Non-pigmented ciliary epithelial cell (primary cell): ENCODE results near the gene NRK.
"Not testable (repeated sequence)": the region's sequence is repeated elsewhere in the genome, so short reads cannot be mapped to it uniquely, and the experiment has no call there.

ENCODE experiments used
- DNase-seq: peaks from one replicate; pipeline ENCODE4 v3.0.0-alpha.2; 2010; ENCODE audit warnings: low read depth

Gene NRK

GRCh38 chrX:105880491-105880890, 58.2 kb downstream of the NRK start:
- no peak for DNase-seq

GRCh38 chrX:105882581-105883275, 60.4 kb downstream of the NRK start:
- DNase-seq = no peak

- DNase-seq = no peak
These were observed 72.4 kb downstream of the NRK start for GRCh38 chrX:105894721-105895120.

DNA sequence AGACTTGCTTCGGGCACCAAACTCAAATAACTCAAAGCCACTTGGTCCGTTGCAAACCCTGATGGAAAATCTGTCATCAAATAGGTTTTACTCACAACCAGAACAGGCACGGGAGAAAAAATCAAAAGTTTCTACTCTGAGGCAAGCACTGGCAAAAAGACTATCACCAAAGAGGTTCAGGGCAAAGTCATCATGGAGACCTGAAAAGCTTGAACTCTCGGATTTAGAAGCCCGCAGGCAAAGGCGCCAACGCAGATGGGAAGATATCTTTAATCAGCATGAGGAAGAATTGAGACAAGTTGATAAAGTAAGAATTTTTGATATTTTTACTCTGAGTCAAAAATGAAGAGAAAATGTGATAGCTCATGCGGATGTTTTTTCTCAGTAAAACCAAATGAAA, 87.2 kb downstream of the NRK start:
- DNase-seq = no peak

- no peak for DNase-seq
These were observed 88.3 kb downstream of the NRK start for GRCh38 chrX:105910563-105911105.

- no peak for DNase-seq
These were observed 122.9 kb downstream of the NRK start for GRCh38 chrX:105945266-105945665.

GRCh38 chrX:105969487-105969886, 147.1 kb downstream of the NRK start:
- DNase-seq = no peak

- DNase-seq = no peak
These were observed 150.5 kb downstream of the NRK start for GRCh38 chrX:105972690-105973386.

DNA sequence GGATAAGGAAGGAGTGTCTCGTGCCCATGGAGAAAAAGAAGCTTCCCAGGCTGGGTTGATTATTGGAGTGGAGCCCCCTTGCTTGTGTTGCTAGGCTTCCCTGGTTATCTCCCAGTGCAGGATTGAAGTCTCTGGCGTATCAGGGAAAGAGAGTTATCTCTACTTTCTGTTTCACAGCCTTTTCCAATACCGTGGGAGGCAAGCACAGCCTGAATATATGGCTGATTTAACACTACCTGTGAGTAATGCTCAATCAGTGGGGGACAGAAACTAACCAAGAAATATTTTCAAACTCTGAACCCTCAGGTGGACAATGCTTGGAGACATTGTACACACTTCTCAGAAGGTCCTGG, 151.0 kb downstream of the NRK start:
- no peak for DNase-seq

GRCh38 chrX:105975382-105975781, 153.0 kb downstream of the NRK start:
- DNase-seq = no peak

GRCh38 chrX:105981772-105982485, 159.6 kb downstream of the NRK start:
- no peak for DNase-seq

GRCh38 chrX:105988487-105988886, 166.1 kb downstream of the NRK start:
- DNase-seq = not testable (repeated sequence)

GRCh38 chrX:105999294-105999693, 177.0 kb downstream of the NRK start:
- DNase-seq = no peak

GRCh38 chrX:106000203-106000602, 177.9 kb downstream of the NRK start:
- DNase-seq = no peak

DNA sequence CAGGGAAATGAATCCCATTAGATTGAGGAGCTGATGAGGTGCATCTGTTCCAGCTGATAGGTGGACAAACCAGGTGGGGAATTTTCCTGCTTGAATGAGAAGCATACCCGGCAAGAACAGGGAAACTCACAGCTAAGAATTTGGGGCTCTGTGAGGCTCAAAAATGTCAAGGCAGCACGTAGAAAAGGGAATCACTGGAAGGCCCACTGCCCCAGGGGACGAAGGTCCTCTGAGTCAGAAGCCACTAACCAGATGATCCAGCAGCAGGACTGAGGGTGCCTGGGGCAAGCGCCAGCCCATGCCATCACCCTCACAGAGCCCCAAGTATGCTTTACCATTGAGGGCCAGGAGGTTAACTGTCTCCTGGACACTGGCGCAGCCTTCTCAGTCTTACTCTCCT, 178.3 kb downstream of the NRK start:
- DNase-seq = not testable (repeated sequence)

- no peak for DNase-seq
These were observed 183.3 kb downstream of the NRK start for GRCh38 chrX:106005684-106006083.

GRCh38 chrX:106007815-106008214, 185.5 kb downstream of the NRK start:
- no peak for DNase-seq
